ENCODE data around the gene TBC1D14. TPM values are rescaled to one million over a fixed set of nuclear protein-coding genes. Genes with fewer than 3 reads are reported as not detected.
A peak's percentile ranks its signal among the peaks of the same experiment; 100 is the strongest.

The TBC1D14 gene
- polyA plus RNA-seq, 3 donors, result 36.3 to 44.7 (median 39.3) TPM

DNA sequence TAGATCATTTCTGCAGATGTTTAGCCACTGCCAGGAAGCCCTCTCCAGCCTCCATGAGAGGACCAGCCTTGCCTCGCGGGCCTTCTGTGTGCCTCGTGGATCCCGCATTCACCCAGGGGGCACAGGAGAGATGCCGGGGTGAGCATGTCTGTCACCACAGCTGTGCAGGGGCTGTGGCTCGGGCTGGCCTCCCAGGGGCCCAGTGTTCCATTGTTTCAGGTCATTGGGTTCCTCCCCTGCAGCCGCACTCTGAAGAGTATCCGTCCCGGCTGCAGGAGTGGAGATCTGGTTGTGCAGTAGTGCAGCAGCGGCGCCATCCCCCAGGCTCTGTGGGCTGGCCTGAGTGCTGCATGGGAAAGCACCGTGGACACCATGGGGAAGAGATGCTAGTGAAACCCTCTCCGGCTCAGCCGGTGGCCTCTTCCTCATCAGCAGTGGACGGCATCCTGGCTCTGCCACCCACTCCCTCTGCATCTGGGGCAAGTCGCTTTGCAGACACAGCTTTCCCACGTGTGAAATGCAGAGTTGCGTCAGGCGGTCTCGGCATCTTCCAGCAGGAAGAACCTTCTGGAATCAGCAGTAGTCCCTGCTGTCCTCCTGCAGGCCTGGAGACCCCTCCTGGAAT is 29.1 kb downstream of the TBC1D14 start:
- 20% methylated on average over 20 of the region's 20 CpGs for WGBS (ENCODE audit: insufficient coverage)
- Mint-ChIP-seq H3K4me3 (peak overlapping the region; percentile 72 to 79), H3K9me3 (peaks cover 0 to 8% (median 0%) of the 10 kb centered on the region in 7 donors), H3K27me3 (ENCODE audit: low read depth in 3 of 3) (peaks cover 0 to 7% (median 0%) of the 10 kb centered on the region in 3 donors), H3K36me3 (peaks cover 16 to 50% of the 10 kb centered on the region in 2 donors), H3K4me1 (peaks cover 90% of the 10 kb centered on the region), H3K27ac (peak overlapping the region; percentile 86 to 97 (median 94))
- H4K20me1 ChIP-seq (ENCODE audit: insufficient read depth, low read length), result peaks cover 26% of the 10 kb centered on the region
- H3K4me3 ChIP-seq (replicated peaks in 1 of 3; ENCODE audit: low read depth in 2 of 3, low read length in 3 of 3), result peak overlapping the region in 2 of 3 experiments; percentile 4 to 66
- peak overlapping the region; percentile 41 for H3K9ac ChIP-seq (ENCODE audit: insufficient read depth, low read length, poor library complexity, severe bottlenecking)
- no peaks in the 10 kb centered on the region for H3K9me3 ChIP-seq (replicated peaks in 1 of 2; ENCODE audit: control insufficient read depth in 1 of 2, insufficient read depth in 1 of 2, low read length in 2 of 2)
- peaks cover 71 to 74% of the 10 kb centered on the region in 2 donors for H3K4me1 ChIP-seq (ENCODE audit: control insufficient read depth in 1 of 2, insufficient read depth in 2 of 2, low read length in 2 of 2)
- H3K27me3 ChIP-seq (ENCODE audit: control insufficient read depth in 2 of 2, insufficient read depth in 2 of 2, low read length in 2 of 2), result no peaks in the 10 kb centered on the region
- H3K4me2 ChIP-seq (replicated peaks; ENCODE audit: extremely low read depth, low read length, poor library complexity, severe bottlenecking), result peak overlapping the region; percentile 72
- H3K36me3 ChIP-seq (replicated peaks in 1 of 2; ENCODE audit: control insufficient read depth in 1 of 2, insufficient read depth in 2 of 2, low read length in 2 of 2), result peaks cover 0 to 12% of the 10 kb centered on the region in 2 donors
- DNase-seq, result peak; percentile 54 to 74 (median 58)
- H3K79me2 ChIP-seq (ENCODE audit: insufficient read depth, low read length), result peaks cover 79% of the 10 kb centered on the region
- TF ChIP-seq, protein P1, sequence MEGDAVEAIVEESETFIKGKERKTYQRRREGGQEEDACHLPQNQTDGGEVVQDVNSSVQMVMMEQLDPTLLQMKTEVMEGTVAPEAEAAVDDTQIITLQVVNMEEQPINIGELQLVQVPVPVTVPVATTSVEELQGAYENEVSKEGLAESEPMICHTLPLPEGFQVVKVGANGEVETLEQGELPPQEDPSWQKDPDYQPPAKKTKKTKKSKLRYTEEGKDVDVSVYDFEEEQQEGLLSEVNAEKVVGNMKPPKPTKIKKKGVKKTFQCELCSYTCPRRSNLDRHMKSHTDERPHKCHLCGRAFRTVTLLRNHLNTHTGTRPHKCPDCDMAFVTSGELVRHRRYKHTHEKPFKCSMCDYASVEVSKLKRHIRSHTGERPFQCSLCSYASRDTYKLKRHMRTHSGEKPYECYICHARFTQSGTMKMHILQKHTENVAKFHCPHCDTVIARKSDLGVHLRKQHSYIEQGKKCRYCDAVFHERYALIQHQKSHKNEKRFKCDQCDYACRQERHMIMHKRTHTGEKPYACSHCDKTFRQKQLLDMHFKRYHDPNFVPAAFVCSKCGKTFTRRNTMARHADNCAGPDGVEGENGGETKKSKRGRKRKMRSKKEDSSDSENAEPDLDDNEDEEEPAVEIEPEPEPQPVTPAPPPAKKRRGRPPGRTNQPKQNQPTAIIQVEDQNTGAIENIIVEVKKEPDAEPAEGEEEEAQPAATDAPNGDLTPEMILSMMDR (IDR thresholded peaks at IDR 0.05), result no peak
- H3K27ac ChIP-seq (ENCODE audit: low read depth in 1 of 2, low read length in 2 of 2), result peak overlapping the region; percentile 75 to 85
- intact Hi-C loops (cut with micrococcal nuclease), result no loop called here
- H2AFZ ChIP-seq (ENCODE audit: insufficient read depth, low read depth, low read length, poor library complexity, severe bottlenecking), result no peak overlapping the region

DNA sequence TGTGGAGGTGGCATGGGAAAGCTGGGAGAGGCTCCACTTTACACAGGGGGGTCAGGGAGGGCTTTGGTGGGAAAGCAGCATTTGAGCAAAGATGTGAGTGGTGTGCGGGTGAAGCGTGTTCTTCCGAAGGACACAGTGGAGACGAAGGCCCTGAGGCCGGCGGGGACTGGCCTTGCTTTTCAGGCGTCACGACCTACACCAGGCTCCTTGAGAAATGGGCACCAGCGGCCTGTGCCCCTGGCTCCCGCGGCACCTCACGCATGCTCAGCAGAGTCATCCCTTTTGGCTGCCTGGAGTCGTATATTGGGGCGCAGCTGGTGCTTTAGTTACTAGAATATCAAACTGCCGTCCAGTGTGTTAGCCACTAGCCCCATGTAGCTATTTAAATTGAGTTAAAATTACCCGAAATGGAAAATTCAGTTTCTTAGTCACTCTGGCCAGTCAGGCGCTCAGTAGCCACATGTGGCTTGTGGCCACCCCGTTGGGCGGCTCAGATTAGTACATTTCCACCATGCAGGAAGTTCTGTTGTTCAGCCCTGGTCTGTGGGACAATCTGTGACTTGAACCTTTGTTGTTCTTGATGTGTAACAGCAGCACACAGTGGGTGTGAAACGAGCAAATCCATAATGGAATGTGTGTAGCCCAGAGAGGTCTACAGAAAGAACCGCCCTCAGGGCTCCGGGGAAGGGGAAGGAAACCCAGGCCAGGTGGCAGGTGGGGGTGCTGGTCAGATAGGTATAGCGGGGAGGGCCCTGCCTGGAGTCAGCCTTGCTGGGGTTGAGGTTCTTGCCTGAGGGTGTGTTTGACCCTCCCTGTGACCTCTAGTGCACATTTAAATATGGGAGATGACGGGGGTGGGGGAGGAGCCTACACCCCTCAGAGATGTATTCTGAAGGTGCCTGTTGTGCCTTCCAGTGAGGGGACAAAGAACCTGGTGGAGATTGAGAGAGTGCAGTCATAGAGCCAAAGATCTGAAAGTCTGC is 30.4 kb downstream of the TBC1D14 start:
- TF ChIP-seq, protein P1 (IDR thresholded peaks at IDR 0.05), result no peak
- Histone ChIP-seq H3K27ac (ENCODE audit: low read depth in 1 of 2, low read length in 2 of 2) (peak overlapping the region; percentile 75 to 85), H3K9ac (ENCODE audit: insufficient read depth, low read length, poor library complexity, severe bottlenecking) (peak overlapping the region; percentile 15), H3K4me1 (ENCODE audit: control insufficient read depth in 1 of 2, insufficient read depth in 2 of 2, low read length in 2 of 2) (peaks cover 84 to 87% of the 10 kb centered on the region in 2 donors), H3K27me3 (ENCODE audit: control insufficient read depth in 2 of 2, insufficient read depth in 2 of 2, low read length in 2 of 2) (no peaks in the 10 kb centered on the region), H3K9me3 (replicated peaks in 1 of 2; ENCODE audit: control insufficient read depth in 1 of 2, insufficient read depth in 1 of 2, low read length in 2 of 2) (no peaks in the 10 kb centered on the region), H2AFZ (ENCODE audit: insufficient read depth, low read depth, low read length, poor library complexity, severe bottlenecking) (peak overlapping the region; percentile 10), H3K79me2 (ENCODE audit: insufficient read depth, low read length) (peaks cover 79% of the 10 kb centered on the region), H4K20me1 (ENCODE audit: insufficient read depth, low read length) (peaks cover 21% of the 10 kb centered on the region), H3K4me2 (replicated peaks; ENCODE audit: extremely low read depth, low read length, poor library complexity, severe bottlenecking) (peak overlapping the region; percentile 72), H3K36me3 (replicated peaks in 1 of 2; ENCODE audit: control insufficient read depth in 1 of 2, insufficient read depth in 2 of 2, low read length in 2 of 2) (peaks cover 3 to 16% of the 10 kb centered on the region in 2 donors), H3K4me3 (replicated peaks in 1 of 3; ENCODE audit: low read depth in 2 of 3, low read length in 3 of 3) (peak overlapping the region in 1 of 3 experiments; percentile 66)
- intact Hi-C loops (cut with micrococcal nuclease), result loop anchor here in 1 of 2 donors (5.0 kb wide), 2 partner anchors 33 to 48 kb away; partner anchors contain the start of gene TBC1D14
- peaks cover 91% of the 10 kb centered on the region for H3K4me1 Mint-ChIP-seq
- peak overlapping the region; percentile 41 to 52 for H3K4me3 Mint-ChIP-seq
- DNase-seq, result peak in 2 of 3 donors; percentile 50 to 60
- H3K27me3 Mint-ChIP-seq (ENCODE audit: low read depth in 3 of 3), result peaks cover 0 to 7% (median 0%) of the 10 kb centered on the region in 3 donors
- H3K27ac Mint-ChIP-seq, result peak overlapping the region; percentile 89 to 97 (median 94)
- H3K36me3 Mint-ChIP-seq, result peaks cover 13 to 48% of the 10 kb centered on the region in 2 donors
- 42% methylated on average over 21 of the region's 24 CpGs for WGBS (ENCODE audit: insufficient coverage)
- H3K9me3 Mint-ChIP-seq, result peaks cover 0 to 8% (median 0%) of the 10 kb centered on the region in 7 donors

Measured in CD14-positive monocyte (primary cell).